Measurements from ENCODE around the gene CUBN.
"Not testable (repeated sequence)": the region's sequence is repeated elsewhere in the genome, so short reads cannot be mapped to it uniquely, and the experiment has no call there.

The CUBN gene

GRCh38 chr10:17033529-17034260, 95.9 kb downstream of the CUBN start:
- DNase-seq = no peak

- no peak for DNase-seq
These were observed 97.7 kb downstream of the CUBN start for GRCh38 chr10:17031637-17032635.

- no peak for DNase-seq
These were observed 99.9 kb downstream of the CUBN start for GRCh38 chr10:17029581-17030271.

- no peak for DNase-seq
These were observed 100.4 kb downstream of the CUBN start for GRCh38 chr10:17029239-17029580.

- DNase-seq = no peak
These were observed 100.8 kb downstream of the CUBN start for GRCh38 chr10:17028798-17029197.

- no peak for DNase-seq
These were observed 102.7 kb downstream of the CUBN start for GRCh38 chr10:17026686-17027485.

DNA sequence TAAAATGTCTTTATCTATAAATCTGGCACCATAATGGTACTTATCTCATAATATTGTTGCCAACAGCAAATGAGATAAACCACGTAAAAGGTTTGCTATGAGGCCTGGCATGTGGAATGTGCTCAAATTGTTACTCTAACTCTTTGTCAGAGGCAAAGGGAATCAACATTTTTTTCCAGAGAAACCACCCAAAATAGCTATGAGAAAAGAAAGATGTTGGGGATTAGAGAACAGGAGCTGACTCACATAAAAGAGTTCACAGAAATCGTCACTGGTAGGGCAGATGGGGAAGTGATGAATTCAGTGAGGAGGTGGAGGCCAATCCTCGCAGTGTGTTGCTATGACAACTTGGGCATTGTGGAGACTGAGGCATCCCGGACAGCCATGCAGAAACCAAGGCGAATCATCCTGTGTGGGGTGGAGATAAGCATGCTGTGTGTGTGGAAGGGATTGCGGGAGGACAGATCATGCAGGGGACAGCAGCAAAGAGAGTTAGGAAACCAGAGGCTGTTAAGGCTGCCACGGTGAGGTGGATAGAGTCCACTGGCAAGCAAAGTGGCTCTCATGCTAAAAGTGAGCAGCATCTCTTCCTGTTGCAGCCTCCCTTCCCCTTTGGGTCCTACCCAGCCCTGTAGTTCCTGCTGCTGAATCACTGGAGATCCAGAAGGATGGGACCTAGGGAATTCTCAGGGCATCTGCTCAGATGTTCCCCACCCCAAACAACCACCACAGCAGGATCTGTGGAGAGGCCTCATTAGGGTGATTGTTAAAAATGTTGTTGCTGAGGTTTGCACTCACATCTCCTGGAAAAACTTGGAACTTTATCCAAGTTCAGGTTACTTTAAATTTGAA, 103.9 kb downstream of the CUBN start:
- DNase-seq = no peak

GRCh38 chr10:17024461-17024860, 105.2 kb downstream of the CUBN start:
- no peak for DNase-seq

GRCh38 chr10:17023386-17024298, 106.0 kb downstream of the CUBN start:
- no peak for DNase-seq

DNA sequence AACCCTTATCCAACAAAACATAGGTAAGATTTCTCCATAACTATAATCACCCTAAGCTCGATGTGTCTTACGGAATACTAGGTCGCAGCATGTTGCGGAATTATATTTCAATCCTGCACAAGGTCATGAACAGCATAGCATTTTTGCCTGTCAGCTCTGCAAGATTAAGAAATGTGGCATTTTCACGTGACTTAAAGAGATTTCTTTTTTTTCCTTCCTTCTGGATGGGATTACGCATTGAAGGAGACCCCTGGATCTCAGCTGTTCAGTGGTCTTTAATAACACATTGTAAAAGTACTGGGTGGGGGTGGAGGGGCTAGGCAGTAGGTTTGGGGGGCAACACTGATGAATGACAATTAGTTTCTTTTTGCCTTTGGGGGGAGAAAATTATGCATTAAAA, 106.7 kb downstream of the CUBN start:
- DNase-seq = no peak

DNA sequence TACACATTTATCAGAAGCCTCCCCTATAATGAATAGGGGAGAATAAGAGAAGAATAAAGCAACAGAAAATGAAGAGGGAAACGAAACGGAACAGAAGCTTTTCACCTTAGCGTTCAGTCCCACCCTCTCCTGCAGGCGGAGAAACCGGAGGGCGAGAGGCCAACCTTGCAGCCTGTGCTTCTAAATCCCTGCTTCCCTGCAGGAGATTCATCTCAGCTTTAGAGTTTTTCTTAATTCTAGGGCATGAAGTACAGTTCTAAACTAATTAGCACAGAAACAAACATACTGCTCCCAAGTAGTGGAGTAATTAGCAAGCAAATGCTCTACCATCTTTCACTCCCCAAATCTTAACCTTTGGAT, 107.2 kb downstream of the CUBN start:
- no peak for DNase-seq

GRCh38 chr10:17021656-17022465, 107.8 kb downstream of the CUBN start:
- no peak for DNase-seq

DNA sequence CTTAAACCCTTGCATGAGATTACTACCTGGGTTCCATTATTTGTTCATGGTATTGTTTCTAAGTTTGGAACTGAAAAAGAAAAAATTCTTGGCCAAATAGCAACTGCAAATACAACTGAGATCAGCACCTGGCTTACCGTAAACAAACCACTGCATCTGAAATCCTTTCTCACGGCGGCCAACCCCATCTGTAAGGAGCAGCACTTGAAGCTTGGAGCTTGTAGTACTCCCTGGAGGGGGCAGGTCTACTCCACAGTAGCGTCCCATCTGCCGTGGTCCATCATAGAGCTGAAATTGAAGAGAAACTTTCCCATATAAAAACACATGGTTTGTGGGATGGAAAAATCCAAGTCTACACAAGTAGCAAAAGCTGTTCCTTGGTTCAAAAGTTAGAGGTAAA, 109.9 kb downstream of the CUBN start:
- DNase-seq = no peak

- DNase-seq = not testable (repeated sequence)
These were observed 116.3 kb downstream of the CUBN start for GRCh38 chr10:17013131-17013983.

GRCh38 chr10:17012731-17013130, 116.9 kb downstream of the CUBN start:
- DNase-seq = not testable (repeated sequence)

- no peak for DNase-seq
These were observed 119.1 kb downstream of the CUBN start for GRCh38 chr10:17010363-17011145.

- DNase-seq = no peak
These were observed 120.4 kb downstream of the CUBN start for GRCh38 chr10:17009212-17009700.

GRCh38 chr10:17007418-17007770, 122.2 kb downstream of the CUBN start:
- no peak for DNase-seq
